ENCODE measurements around the gene SYTL1. TPM values are rescaled to one million over a fixed set of nuclear protein-coding genes. Genes with fewer than 3 reads are reported as not detected.

Gene SYTL1, protein sequence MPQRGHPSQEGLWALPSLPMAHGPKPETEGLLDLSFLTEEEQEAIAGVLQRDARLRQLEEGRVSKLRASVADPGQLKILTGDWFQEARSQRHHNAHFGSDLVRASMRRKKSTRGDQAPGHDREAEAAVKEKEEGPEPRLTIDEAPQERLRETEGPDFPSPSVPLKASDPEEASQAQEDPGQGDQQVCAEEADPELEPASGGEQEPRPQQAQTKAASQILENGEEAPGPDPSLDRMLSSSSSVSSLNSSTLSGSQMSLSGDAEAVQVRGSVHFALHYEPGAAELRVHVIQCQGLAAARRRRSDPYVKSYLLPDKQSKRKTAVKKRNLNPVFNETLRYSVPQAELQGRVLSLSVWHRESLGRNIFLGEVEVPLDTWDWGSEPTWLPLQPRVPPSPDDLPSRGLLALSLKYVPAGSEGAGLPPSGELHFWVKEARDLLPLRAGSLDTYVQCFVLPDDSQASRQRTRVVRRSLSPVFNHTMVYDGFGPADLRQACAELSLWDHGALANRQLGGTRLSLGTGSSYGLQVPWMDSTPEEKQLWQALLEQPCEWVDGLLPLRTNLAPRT
- 2.0 and 3.0 TPM in 2 replicates for polyA plus RNA-seq (2012; rRNA removed)
- polyA plus RNA-seq (2012; cell fraction: cytosol; rRNA removed) = 0.21 and 0.52 TPM in 2 replicates
- 12.6 and 15.6 TPM in 2 replicates for polyA plus RNA-seq (2012; cell fraction: nucleus; rRNA removed)

DNA sequence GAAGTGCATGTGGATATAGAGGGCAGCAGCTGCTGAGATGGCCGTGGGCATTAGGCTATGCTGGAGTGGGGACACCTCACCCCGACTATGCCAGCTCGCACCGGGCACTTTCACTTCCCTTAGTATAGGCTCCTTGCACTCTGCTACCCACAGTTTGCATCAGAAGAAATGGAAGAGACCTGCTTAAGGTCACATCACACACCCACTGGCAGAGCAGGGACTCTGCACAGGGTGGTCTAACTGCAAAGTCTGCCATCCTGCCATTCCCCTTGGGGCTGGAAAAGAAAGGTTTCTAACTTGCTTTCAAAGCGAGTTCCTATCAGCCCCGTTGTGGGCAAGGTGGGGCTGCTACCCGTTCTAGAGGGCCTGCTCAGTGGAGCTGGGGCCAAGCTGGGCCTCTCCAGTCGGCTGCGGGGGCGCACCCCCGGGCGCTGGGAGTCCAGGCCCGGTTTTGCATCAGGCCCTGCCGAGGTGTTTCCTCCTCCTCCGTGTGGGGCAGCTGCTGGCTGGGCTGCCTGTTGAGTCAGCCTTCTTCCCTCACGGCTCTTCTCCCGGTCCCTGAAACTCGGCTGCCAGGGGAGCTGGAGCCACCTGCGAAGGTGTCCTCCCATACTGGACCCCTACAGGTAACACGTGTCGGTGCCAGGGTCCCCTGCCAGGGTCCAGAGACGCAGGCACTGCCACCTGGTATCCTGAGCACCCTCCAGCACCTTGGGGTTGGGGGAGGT is at the start of gene SYTL1:
SYTL1 (plus strand) TSS at position 498 of the 728 bp plus-strand sequence. CDS start 3,313 bp downstream, outside the sequence.
- POLR2A ChIA-PET = no interaction called here
- peaks cover 0 to 8% of the 10 kb centered on the region in 2 experiments; a peak in 2 of 4 replicates for H3K4me1 ChIP-seq (ENCODE audit: control insufficient read depth in 1 of 2, insufficient read depth in 2 of 2, low read depth in 1 of 2, low read length in 1 of 2)
- TF ChIP-seq JUND (IDR thresholded peaks at IDR 0.05) (peak; percentile 24; the same call in 1 of the 2 replicates), GABPA (IDR thresholded peaks at IDR 0.05; ENCODE audit: low read depth) (no peak), MXI1 (IDR thresholded peaks at IDR 0.05; ENCODE audit: low read depth, low read length) (no peak), FOSL2 (IDR thresholded peaks at IDR 0.05; ENCODE audit: borderline replicate concordance, low read depth) (peak; percentile 43; the same call in 1 of the 2 replicates), EZH2phosphoT487 (IDR thresholded peaks at IDR 0.05; ENCODE audit: borderline replicate concordance, low read depth) (no peak), TEAD4 (IDR thresholded peaks at IDR 0.05; ENCODE audit: borderline replicate concordance, insufficient read depth) (no peak)
- TF ChIP-seq, protein P1, sequence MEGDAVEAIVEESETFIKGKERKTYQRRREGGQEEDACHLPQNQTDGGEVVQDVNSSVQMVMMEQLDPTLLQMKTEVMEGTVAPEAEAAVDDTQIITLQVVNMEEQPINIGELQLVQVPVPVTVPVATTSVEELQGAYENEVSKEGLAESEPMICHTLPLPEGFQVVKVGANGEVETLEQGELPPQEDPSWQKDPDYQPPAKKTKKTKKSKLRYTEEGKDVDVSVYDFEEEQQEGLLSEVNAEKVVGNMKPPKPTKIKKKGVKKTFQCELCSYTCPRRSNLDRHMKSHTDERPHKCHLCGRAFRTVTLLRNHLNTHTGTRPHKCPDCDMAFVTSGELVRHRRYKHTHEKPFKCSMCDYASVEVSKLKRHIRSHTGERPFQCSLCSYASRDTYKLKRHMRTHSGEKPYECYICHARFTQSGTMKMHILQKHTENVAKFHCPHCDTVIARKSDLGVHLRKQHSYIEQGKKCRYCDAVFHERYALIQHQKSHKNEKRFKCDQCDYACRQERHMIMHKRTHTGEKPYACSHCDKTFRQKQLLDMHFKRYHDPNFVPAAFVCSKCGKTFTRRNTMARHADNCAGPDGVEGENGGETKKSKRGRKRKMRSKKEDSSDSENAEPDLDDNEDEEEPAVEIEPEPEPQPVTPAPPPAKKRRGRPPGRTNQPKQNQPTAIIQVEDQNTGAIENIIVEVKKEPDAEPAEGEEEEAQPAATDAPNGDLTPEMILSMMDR (IDR thresholded peaks at IDR 0.05) = no peak
- peak within 1 kb of the TSS; percentile 56; the same call in 1 of the 2 replicates for H2AFZ ChIP-seq (ENCODE audit: low read depth)
- peak; percentile 59 for DNase-seq
- H3K9ac ChIP-seq = no peak within 1 kb of the TSS
- H3K27ac ChIP-seq (ENCODE audit: low read depth in 2 of 2, low read length in 1 of 2) = no peak within 1 kb of the TSS
- H3K9me3 ChIP-seq = no peaks in the 10 kb centered on the region
- 50% methylated on average over 6 of the region's 22 CpGs for WGBS (ENCODE audit: low lambda C conversion rate)
- H3K27me3 ChIP-seq (ENCODE audit: insufficient read depth) = no peaks in the 10 kb centered on the region
- no peak within 1 kb of the TSS for H3K4me3 ChIP-seq (ENCODE audit: low read depth in 2 of 2, low read length in 1 of 2)
- H3K36me3 ChIP-seq (replicated peaks in 1 of 2; ENCODE audit: control insufficient read depth in 1 of 2, insufficient read depth in 2 of 2, low read length in 1 of 2) = no peaks in the 10 kb centered on the region
- H3K9me2 ChIP-seq = no peaks in the 10 kb centered on the region
- H3K4me2 ChIP-seq = peak within 1 kb of the TSS; percentile 65
- CTCF ChIA-PET = interaction anchor here (0.6 to 2.7 kb wide), 9 partner anchors 8 to 58 kb away, joined by 3 to 14 read pairs (median 5); no protein-coding TSS in a partner anchor
- H3K79me2 ChIP-seq (ENCODE audit: insufficient read depth) = no peaks in the 10 kb centered on the region
- H4K20me1 ChIP-seq (ENCODE audit: insufficient read depth) = no peaks in the 10 kb centered on the region
- no peaks in the 10 kb centered on the region for H3F3A ChIP-seq (replicated peaks; ENCODE audit: insufficient read depth)

DNA sequence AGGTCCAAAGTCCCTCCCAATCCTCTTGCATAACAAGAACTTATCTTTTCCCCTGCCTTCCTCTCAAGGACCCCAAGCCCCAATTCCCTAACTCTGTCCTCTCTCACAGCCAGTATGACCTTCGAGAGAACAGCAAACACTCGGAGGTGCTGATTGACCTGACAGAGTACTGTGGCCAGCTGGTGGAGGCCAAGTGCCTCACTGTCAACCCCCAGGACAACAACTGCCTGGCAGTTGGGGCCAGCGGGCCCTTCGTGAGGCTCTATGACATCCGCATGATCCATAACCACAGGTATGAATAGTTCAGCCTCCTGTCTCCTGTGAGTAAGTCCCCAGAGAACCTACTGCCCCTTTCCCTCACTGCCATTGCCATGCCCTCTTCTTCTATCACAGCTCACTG is 49.7 kb upstream of the SYTL1 start:
- Histone ChIP-seq H3K4me2 (no peak overlapping the region), H3K4me3 (ENCODE audit: low read depth in 2 of 2, low read length in 1 of 2) (no peak overlapping the region), H3K9me2 (no peaks in the 10 kb centered on the region), H3K79me2 (ENCODE audit: insufficient read depth) (no peaks in the 10 kb centered on the region), H3K9me3 (no peaks in the 10 kb centered on the region), H3K27ac (ENCODE audit: low read depth in 2 of 2, low read length in 1 of 2) (no peak overlapping the region), H3F3A (replicated peaks; ENCODE audit: insufficient read depth) (no peaks in the 10 kb centered on the region), H4K20me1 (ENCODE audit: insufficient read depth) (no peaks in the 10 kb centered on the region), H3K27me3 (ENCODE audit: insufficient read depth) (no peaks in the 10 kb centered on the region), H2AFZ (ENCODE audit: low read depth) (no peak overlapping the region), H3K4me1 (ENCODE audit: control insufficient read depth in 1 of 2, insufficient read depth in 2 of 2, low read depth in 1 of 2, low read length in 1 of 2) (peaks cover 0 to 4% of the 10 kb centered on the region in 2 experiments; a peak in 1 of 4 replicates), H3K36me3 (replicated peaks in 1 of 2; ENCODE audit: control insufficient read depth in 1 of 2, insufficient read depth in 2 of 2, low read length in 1 of 2) (peaks cover 4 to 19% of the 10 kb centered on the region in 2 experiments), H3K9ac (no peak overlapping the region)
- WGBS (ENCODE audit: low lambda C conversion rate) = 100% methylated on average over 1 of the region's 5 CpGs
- DNase-seq = no peak
- ChIA-PET CTCF (interaction anchor here (1.2 to 9.7 kb wide), 4 partner anchors 40 to 248 kb away, joined by 4 to 131 read pairs (median 42); no protein-coding TSS in a partner anchor), POLR2A (no interaction called here)
- no peak for TF ChIP-seq GABPA (IDR thresholded peaks at IDR 0.05; ENCODE audit: low read depth)
- TF ChIP-seq, protein P2, sequence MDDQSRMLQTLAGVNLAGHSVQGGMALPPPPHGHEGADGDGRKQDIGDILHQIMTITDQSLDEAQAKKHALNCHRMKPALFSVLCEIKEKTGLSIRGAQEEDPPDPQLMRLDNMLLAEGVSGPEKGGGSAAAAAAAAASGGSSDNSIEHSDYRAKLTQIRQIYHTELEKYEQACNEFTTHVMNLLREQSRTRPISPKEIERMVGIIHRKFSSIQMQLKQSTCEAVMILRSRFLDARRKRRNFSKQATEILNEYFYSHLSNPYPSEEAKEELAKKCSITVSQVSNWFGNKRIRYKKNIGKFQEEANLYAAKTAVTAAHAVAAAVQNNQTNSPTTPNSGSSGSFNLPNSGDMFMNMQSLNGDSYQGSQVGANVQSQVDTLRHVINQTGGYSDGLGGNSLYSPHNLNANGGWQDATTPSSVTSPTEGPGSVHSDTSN (IDR thresholded peaks at IDR 0.05) = no peak
- TF ChIP-seq SIN3A (IDR thresholded peaks at IDR 0.05; ENCODE audit: borderline replicate concordance, low read depth, low read length) = no peak
- TF ChIP-seq YY1 (IDR thresholded peaks at IDR 0.05; ENCODE audit: low read depth) = no peak
- TF ChIP-seq FOXJ3 (CRISPR knock-in tag; IDR thresholded peaks at IDR 0.05) = no peak
- TF ChIP-seq FOSL2 (IDR thresholded peaks at IDR 0.05; ENCODE audit: borderline replicate concordance, low read depth) = no peak
- TF ChIP-seq, protein P3, sequence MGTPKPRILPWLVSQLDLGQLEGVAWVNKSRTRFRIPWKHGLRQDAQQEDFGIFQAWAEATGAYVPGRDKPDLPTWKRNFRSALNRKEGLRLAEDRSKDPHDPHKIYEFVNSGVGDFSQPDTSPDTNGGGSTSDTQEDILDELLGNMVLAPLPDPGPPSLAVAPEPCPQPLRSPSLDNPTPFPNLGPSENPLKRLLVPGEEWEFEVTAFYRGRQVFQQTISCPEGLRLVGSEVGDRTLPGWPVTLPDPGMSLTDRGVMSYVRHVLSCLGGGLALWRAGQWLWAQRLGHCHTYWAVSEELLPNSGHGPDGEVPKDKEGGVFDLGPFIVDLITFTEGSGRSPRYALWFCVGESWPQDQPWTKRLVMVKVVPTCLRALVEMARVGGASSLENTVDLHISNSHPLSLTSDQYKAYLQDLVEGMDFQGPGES (IDR thresholded peaks at IDR 0.05; ENCODE audit: low read depth, low read length) = no peak
